Activated naive CD8-positive, alpha-beta T cell treated with anti-CD3 and anti-CD28 coated beads, Interleukin-2, amount 10 ng/mL, durations not matched to agents 7 days and 5 days (primary cell): ENCODE data around the gene FRMPD1. TPM values are rescaled to one million over a fixed set of nuclear protein-coding genes. Genes with fewer than 3 reads are reported as not detected.
"Not testable (repeated sequence)": the region's sequence is repeated elsewhere in the genome, so short reads cannot be mapped to it uniquely, and the experiment has no call there.

Experiments
- ATAC-seq: fragments of 150-1000 bp; cut with Tn5 transposase; one replicate; pipeline ENCODE4 v1.10.0; 2021; ENCODE audit warnings: low read depth, moderate library complexity
- POLR2A ChIA-PET: fragments of 350-600 bp; sonication (Branson Sonifier 250); formaldehyde crosslinking; loops from one replicate; lab custom pipeline; 2021; ENCODE audit warnings: antibody characterized with exemption; lab: Charles Lee
- DNase-seq: peaks from one replicate; pipeline ENCODE4 v3.0.0; 2021
- H3K27ac Mint-ChIP-seq: one replicate; pipeline ENCODE4 v1.8.0; 2022; ENCODE audit warnings: mild to moderate bottlenecking, mixed read lengths
- H3K27me3 Mint-ChIP-seq: one replicate; pipeline ENCODE4 v1.8.0; 2022; ENCODE audit warnings: mild to moderate bottlenecking, moderate library complexity, mixed read lengths
- H3K36me3 Mint-ChIP-seq: one replicate; pipeline ENCODE4 v1.8.0; 2021; ENCODE audit warnings: mild to moderate bottlenecking, mixed read lengths
- H3K4me1 Mint-ChIP-seq: one replicate; pipeline ENCODE4 v1.8.0; 2021; ENCODE audit warnings: mixed read lengths
- H3K4me3 Mint-ChIP-seq: one replicate; pipeline ENCODE4 v1.8.0; 2022; ENCODE audit warnings: mild to moderate bottlenecking, moderate library complexity, mixed read lengths
- H3K9me3 Mint-ChIP-seq: one replicate; pipeline ENCODE4 v1.8.0; 2021; ENCODE audit warnings: mixed read lengths
- total RNA-seq, 2 experiments: library from RNA; stranded (reverse); gene quantifications; one replicate each; pipeline ENCODE4 v1.2.3, GENCODE V29; 2021

The FRMPD1 gene
- total RNA-seq, 2 experiments from 2014 or later, result not detected

DNA sequence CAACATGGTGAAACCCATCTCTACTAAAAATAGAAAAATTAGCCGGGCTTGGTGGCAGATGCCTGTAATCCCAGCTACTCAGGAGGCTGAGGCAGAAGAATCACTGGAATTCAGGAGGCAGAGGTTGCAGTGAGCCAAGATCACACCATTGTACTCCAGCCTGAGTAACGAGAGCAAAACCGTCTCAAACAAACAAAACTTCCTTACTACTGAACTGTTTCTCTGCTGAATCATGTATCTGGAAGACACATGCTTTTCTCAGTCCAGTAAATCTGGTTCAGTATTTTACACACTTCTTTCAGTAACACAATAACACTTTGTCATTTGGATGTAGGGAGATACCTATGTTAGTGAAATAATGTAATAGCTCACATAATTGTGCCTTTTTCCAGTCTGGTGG lies 110.8 kb downstream of the FRMPD1 start:
- ATAC-seq (no peak), DNase-seq (no peak)
- H3K4me1 Mint-ChIP-seq, result peaks cover 4% of the 10 kb centered on the region
- H3K36me3 Mint-ChIP-seq, result peaks cover 22% of the 10 kb centered on the region
- H3K27ac Mint-ChIP-seq, result no peak overlapping the region
- no peaks in the 10 kb centered on the region for H3K27me3 Mint-ChIP-seq
- POLR2A ChIA-PET, result no interaction called here
- H3K4me3 Mint-ChIP-seq, result no peak overlapping the region
- no peaks in the 10 kb centered on the region for H3K9me3 Mint-ChIP-seq

DNA sequence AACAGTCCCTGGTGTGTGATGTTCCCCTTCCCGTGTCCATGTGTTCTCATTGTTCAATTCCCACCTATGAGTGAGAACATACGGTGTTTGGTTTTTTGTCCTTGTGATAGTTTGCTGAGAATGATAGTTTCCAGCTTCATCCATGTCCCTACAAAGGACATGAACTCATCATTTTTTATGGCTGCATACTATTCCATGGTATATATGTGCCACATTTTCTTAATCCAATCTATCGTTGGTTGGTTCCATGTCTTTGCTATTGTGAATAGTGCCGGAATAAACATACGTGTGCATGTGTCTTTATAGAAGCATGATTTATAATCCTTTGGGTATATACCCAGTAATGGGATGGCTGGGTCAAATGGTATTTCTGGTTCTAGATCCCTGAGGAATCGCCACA lies 114.5 kb downstream of the FRMPD1 start:
- ATAC-seq, H3K9me3 Mint-ChIP-seq, H3K4me3 Mint-ChIP-seq, DNase-seq, H3K4me1 Mint-ChIP-seq, H3K27me3 Mint-ChIP-seq, H3K27ac Mint-ChIP-seq, POLR2A ChIA-PET: not testable (repeated sequence)
- peaks cover 27% of the 10 kb centered on the region for H3K36me3 Mint-ChIP-seq

DNA sequence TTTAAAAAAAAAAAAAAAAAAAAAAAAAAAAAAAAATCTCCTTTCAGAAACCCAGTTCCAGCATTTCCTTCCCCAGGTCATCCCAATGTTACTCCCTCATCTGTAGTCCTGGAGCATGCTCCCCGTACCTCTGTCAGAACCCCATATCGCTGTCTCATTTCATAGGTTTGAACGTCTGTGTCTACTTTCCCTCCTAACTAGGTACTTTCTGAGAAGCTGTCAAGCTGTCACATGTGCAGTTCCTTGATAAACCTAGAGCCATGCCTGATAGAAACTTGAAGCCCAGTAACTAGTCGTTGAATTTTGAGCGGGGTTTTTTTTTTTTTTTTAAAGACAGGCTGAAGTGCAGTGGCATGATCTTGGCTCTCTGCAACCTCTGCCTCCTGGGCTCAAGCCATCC lies 118.6 kb downstream of the FRMPD1 start:
- no peak for ATAC-seq
- DNase-seq, result no peak
- POLR2A ChIA-PET, result no interaction called here
- Mint-ChIP-seq H3K9me3 (no peaks in the 10 kb centered on the region), H3K27ac (no peak overlapping the region), H3K4me1 (peaks cover 1% of the 10 kb centered on the region), H3K36me3 (peaks cover 29% of the 10 kb centered on the region), H3K27me3 (no peaks in the 10 kb centered on the region), H3K4me3 (no peak overlapping the region)

DNA sequence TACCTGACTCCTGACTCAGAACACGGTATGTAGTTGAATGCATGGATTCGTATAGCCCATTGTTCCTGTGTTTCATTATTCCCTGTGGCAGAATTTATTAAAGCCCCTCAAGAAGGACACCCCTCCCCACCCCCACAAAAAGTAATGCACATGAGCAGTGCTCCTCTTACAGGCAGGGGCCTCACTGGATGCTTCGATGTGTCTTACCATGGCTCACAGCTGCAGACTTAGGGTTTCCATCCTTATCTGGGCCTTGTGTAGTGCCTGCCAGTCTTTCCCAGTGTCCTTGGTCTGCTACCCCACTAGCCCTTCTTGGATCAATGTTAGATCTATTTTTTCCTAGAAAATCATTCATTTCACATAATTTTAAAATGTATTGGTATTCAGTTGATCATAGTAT lies 119.2 kb downstream of the FRMPD1 start:
- Mint-ChIP-seq H3K27ac (no peak overlapping the region), H3K4me3 (no peak overlapping the region), H3K36me3 (peaks cover 27% of the 10 kb centered on the region), H3K9me3 (no peaks in the 10 kb centered on the region), H3K27me3 (no peaks in the 10 kb centered on the region), H3K4me1 (peaks cover 1% of the 10 kb centered on the region)
- ATAC-seq (no peak), DNase-seq (no peak)
- POLR2A ChIA-PET, result no interaction called here

DNA sequence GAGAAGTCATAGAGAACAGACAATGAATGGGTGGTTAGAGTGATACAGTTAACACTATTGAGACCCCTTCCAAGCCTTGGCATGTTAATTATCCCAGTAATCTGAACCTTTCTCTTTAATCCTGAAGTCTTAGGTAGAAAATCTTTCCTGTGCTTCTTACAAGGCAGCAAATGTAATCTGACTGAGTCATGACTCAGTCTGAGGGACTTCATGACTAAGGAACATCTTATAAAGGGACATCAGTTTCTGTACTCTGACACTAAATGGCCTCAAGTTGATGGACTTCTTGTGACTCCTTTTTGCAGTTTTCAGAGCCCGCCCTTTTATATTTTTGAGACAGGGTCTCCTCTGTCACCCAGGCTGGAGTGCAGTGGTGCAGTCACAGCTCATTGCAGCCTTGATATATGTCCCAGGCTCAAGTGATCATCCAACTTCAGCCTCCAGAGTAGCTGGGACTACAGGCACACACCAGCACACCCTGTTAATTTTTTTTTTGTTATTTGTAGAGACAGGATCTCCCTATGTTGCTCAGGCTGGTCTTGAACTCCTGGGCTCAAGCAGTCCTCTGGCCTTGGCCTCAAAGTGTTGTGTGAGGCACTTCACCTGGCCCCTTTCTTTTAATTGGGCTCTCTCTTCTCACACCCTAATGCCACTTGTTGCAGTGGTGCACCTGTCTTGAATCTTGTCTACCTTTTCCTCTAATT lies 124.6 kb downstream of the FRMPD1 start:
- Mint-ChIP-seq H3K36me3 (peaks cover 31% of the 10 kb centered on the region), H3K4me3 (no peak overlapping the region), H3K9me3 (no peaks in the 10 kb centered on the region), H3K27ac (no peak overlapping the region), H3K4me1 (peaks cover 9% of the 10 kb centered on the region), H3K27me3 (no peaks in the 10 kb centered on the region)
- no peak for DNase-seq
- ATAC-seq, result no peak
- POLR2A ChIA-PET, result interaction anchor here (2.5 kb wide), 1 partner anchor 9 kb away, joined by 11 read pairs; the partner anchor contains the start of gene EXOSC3

DNA sequence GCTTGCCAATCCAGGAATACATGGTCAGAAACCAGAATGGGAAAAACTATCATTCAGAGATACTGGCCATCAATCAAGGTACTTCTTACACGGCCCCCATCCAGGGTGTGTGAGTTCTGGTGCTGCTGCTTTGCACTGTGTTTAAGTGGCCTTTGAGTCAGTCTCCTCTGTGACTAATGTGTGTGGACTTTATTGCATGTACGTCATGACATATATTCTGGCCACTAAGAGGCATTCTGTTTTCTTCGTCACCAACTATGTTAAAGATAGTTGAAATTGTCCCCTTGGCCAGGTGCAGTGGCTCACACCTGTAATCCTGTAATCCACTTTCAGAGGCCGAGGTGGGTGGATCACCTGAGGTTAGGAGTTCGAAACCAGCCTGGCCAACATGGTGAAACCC lies 125.6 kb downstream of the FRMPD1 start:
- no peak for ATAC-seq
- POLR2A ChIA-PET, result interaction anchor here (0.6 to 2.5 kb wide), 3 partner anchors 9 to 24 kb away, joined by 4 to 11 read pairs (median 6); partner anchors contain the start of genes DCAF10 and EXOSC3
- no peak for DNase-seq
- Mint-ChIP-seq H3K9me3 (no peaks in the 10 kb centered on the region), H3K4me3 (no peak overlapping the region), H3K27me3 (no peaks in the 10 kb centered on the region), H3K27ac (no peak overlapping the region), H3K4me1 (peaks cover 10% of the 10 kb centered on the region), H3K36me3 (peaks cover 37% of the 10 kb centered on the region)

DNA sequence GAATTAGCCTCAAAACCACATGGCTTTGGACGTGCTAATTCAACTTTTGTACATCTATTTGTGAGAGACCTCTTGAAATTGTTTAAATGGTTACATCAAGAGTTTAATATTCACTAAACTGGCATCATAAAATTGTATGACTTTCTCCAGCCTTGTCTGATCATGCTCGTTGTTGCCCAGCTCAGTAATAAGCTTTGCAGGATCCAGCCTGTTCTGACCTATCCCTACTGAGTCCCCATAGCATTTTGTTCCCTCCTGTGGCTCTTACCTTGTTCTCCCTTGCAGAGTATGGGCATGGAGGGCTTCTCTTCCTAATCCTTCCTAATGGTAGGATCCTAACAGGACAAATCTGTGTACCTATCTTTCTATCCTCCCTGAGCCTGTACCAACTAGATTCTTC lies 127.8 kb downstream of the FRMPD1 start:
- POLR2A ChIA-PET, result no interaction called here
- no peaks in the 10 kb centered on the region for H3K9me3 Mint-ChIP-seq
- H3K27ac Mint-ChIP-seq, result no peak overlapping the region
- no peak overlapping the region for H3K4me3 Mint-ChIP-seq
- H3K4me1 Mint-ChIP-seq, result peaks cover 27% of the 10 kb centered on the region
- ATAC-seq (no peak), DNase-seq (no peak)
- no peaks in the 10 kb centered on the region for H3K27me3 Mint-ChIP-seq
- peaks cover 47% of the 10 kb centered on the region for H3K36me3 Mint-ChIP-seq

DNA sequence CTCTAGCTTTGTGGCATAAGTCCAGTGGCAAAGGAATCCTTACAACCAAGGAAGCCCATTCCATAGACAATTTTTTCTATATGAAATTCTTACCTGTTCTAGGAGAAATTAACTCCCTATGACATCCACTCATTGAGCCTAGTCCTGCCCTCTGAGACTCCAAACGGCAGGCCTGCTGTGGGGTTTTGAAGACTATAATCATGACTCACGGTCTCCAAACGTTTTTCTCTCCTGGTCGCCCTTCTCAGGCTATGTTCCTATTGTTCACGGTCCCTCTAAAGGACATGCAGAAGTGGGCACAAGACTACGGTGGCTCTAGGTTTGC lies 133.5 kb downstream of the FRMPD1 start:
- no peaks in the 10 kb centered on the region for H3K9me3 Mint-ChIP-seq
- POLR2A ChIA-PET, result interaction anchor here (0.7 to 2.7 kb wide), 14 partner anchors 9 to 299 kb away, joined by 3 to 28 read pairs (median 4); partner anchors contain the start of genes DCAF10, POLR1E, SLC25A51 and TOMM5

DNA sequence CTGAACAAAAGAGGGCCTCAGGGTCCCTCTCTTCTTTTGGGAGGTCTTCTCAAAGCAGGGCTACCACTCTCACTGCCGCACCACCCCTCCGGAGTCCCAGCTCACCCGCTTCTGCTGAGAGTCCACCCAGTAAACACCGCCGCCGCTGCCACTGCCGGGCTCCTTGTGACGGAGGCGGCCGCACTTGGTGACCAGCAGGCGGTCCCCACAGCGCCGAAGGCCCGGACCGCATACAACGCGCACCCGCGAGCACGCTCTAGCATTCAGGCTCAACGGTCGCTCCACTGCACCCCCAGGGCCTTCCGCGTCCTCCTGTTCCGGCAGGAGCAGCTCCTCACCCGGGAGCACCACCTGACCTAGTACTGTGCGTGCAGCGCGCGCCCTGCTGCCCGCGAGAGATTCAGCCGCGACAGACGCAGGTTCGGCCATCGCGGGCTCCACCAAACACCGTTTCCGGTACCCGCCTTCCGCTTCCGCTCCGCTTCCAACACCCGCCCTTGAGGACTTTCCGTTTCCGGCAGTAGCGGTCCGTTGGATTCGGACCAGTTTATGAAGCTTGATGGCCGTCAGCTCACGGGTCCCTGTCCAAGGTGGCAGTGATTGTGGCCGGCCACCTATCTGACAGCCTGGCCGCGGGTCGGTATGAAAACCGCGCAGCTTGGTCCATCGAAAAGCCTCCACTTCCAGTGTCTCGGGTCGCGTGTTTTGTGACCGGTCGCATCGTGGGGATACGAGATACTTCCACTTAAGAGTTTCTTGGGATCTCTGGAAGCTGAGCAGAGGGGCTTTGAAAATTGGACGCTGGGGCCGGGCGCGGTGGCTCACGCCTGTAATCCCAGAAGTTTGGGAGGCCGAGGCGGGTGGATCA lies 134.1 kb downstream of the FRMPD1 start, which contains the start of gene EXOSC3:
TSS of gene EXOSC3 (minus strand) at position 449 of the 868 bp plus-strand sequence. CDS start at position 429, 20 bp downstream.
- peak; percentile 92 for ATAC-seq
- Mint-ChIP-seq H3K27ac (peak within 1 kb of the TSS; percentile 97), H3K36me3 (peaks cover 26% of the 10 kb centered on the region), H3K27me3 (no peaks in the 10 kb centered on the region), H3K4me3 (peak within 1 kb of the TSS; percentile 98), H3K4me1 (peaks cover 26% of the 10 kb centered on the region), H3K9me3 (no peaks in the 10 kb centered on the region)
- POLR2A ChIA-PET, result interaction anchor here (0.7 to 2.7 kb wide), 16 partner anchors 10 to 300 kb away, joined by 3 to 28 read pairs (median 4); partner anchors contain the start of genes DCAF10, POLR1E, SLC25A51 and TOMM5
- DNase-seq, result peak; percentile 88

More for the DNA sequence above, 133.5 kb downstream of the FRMPD1 start:
- peak overlapping the region; percentile 97 for H3K27ac Mint-ChIP-seq
- H3K4me1 Mint-ChIP-seq, result peaks cover 28% of the 10 kb centered on the region
- no peak for DNase-seq
- peak; percentile 3 for ATAC-seq
- H3K4me3 Mint-ChIP-seq, result peak overlapping the region; percentile 98
- no peaks in the 10 kb centered on the region for H3K27me3 Mint-ChIP-seq
- H3K36me3 Mint-ChIP-seq, result peaks cover 31% of the 10 kb centered on the region

DNA sequence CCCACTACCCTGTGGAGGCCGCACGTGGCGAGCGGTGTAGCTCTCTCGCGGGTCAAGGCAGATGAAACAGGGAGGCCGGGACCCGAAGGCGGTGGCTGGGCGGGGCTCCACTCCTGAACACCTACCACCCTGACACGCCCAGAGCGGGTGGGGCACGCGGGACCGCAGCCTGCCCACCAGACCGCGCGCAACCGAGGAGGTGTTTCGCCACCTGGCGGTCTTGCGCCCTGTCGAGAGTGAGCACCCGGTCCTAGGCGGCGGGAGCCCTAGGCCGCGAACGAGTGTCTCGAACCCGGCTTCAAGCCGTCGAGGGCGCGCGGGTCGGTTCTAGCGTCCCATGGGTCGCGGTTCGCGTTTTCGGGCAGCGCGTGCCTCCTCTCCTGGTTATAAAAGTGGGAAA lies 136.3 kb downstream of the FRMPD1 start:
- POLR2A ChIA-PET, result interaction anchor here (1.0 kb wide), 1 partner anchor 13 kb away, joined by 4 read pairs; the partner anchor contains the start of gene DCAF10
- H3K4me3 Mint-ChIP-seq, result no peak overlapping the region
- no peak overlapping the region for H3K27ac Mint-ChIP-seq
- no peak for ATAC-seq
- peaks cover 21% of the 10 kb centered on the region for H3K36me3 Mint-ChIP-seq
- H3K27me3 Mint-ChIP-seq, result no peaks in the 10 kb centered on the region
- H3K4me1 Mint-ChIP-seq, result peaks cover 22% of the 10 kb centered on the region
- peak; percentile 41 for DNase-seq
- H3K9me3 Mint-ChIP-seq, result no peaks in the 10 kb centered on the region

DNA sequence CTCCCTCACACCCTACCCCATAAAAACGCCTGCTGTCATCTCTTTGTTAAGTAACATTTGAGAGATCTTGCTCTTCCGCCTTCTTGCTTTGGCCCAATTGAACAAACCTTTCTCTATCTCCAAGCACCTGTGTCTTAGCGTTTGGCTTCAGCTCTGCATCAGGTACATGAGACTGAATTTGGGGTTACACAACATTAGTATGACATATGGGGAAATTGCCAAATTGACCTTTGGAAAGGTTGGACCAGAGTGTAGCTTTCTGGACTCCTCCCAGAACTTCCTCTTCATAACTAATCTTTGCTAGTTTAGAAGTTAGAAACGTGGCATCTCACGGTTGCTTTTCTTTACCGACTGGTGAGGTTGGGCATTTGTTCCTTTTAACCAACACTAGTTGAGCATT lies 137.6 kb downstream of the FRMPD1 start:
- Mint-ChIP-seq H3K4me3 (no peak overlapping the region), H3K27ac (no peak overlapping the region), H3K27me3 (no peaks in the 10 kb centered on the region)

DNA sequence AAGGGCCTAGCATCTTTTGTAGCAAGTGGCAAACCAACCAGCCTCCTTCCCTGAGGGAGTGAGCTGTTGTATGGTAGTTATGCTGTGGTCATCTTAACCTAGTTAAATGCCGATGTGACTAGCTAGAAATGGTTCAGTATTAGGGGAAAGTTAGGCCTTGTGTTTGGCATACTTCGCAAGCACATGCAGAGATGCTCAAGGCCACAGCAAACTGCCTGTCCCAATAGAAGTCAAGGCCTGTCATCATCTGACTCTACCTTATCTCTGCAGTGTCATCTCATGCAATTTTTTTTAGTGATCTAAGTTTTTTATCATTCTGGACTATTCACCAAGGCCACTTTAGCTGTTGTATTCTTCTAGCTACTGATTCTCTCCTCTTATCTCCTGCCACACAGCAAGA lies 139.3 kb downstream of the FRMPD1 start:
- ATAC-seq (no peak), DNase-seq (no peak)
- Mint-ChIP-seq H3K4me1 (peaks cover 9% of the 10 kb centered on the region), H3K36me3 (peaks cover 10% of the 10 kb centered on the region), H3K27me3 (no peaks in the 10 kb centered on the region), H3K4me3 (no peak overlapping the region), H3K9me3 (no peaks in the 10 kb centered on the region), H3K27ac (no peak overlapping the region)
- POLR2A ChIA-PET, result no interaction called here

More for the DNA sequence above, 137.6 kb downstream of the FRMPD1 start:
- no peak for ATAC-seq
- H3K36me3 Mint-ChIP-seq, result peaks cover 13% of the 10 kb centered on the region
- peaks cover 12% of the 10 kb centered on the region for H3K4me1 Mint-ChIP-seq
- DNase-seq, result no peak
- no peaks in the 10 kb centered on the region for H3K9me3 Mint-ChIP-seq
- POLR2A ChIA-PET, result interaction anchor here (0.6 kb wide), 1 partner anchor 239 kb away, joined by 3 read pairs; no protein-coding TSS in a partner anchor

DNA sequence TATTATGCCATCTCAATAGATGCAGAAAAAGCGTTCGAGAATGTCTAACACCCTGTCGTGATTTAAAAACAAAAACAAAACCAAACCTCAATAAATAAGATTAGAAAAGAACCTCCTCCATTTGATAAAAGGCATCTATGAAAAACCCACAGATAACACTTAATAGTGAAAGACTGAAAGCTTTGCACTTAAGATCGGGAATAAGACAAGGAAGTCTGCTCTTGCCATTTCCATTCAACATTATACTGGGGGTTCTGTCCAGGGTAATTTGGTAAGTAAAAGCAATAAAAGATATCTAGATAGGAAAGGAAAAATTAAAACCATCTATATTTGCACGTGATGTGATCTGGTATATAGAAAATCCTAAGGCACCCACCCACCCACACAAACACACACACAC lies 141.4 kb downstream of the FRMPD1 start:
- Mint-ChIP-seq H3K27ac (no peak overlapping the region), H3K4me3 (no peak overlapping the region), H3K27me3 (no peaks in the 10 kb centered on the region), H3K9me3 (no peaks in the 10 kb centered on the region), H3K4me1 (peaks cover 10% of the 10 kb centered on the region), H3K36me3 (peaks cover 11% of the 10 kb centered on the region)
- POLR2A ChIA-PET, result no interaction called here
- no peak for ATAC-seq
- no peak for DNase-seq
